GM18951 (cell line): Measurements from ENCODE around the gene TMEM239.
"Not testable (repeated sequence)": the region's sequence is repeated elsewhere in the genome, so short reads cannot be mapped to it uniquely, and the experiment has no call there.

Experiments used
- POLR2A ChIP-seq: IDR thresholded peaks from 4 replicates; pipeline ENCODE4 v1.6.1; 2011; ENCODE audit warnings: mild to moderate bottlenecking; ENCODE audit not compliant: insufficient read length, insufficient read depth; ENCODE audit errors: extremely low read depth
- in situ Hi-C: fragments of 300-500 bp; cut with MboI; formaldehyde crosslinking; loops from one replicate; pipeline ENCODE4 v1.12.0; 2022; ENCODE audit warnings: low sequenced_read_pairs, mixed read lengths, inconsistent platforms; ENCODE audit not compliant: unreplicated experiment

Gene TMEM239

GRCh38 chr20:2816030-2816582 lies at the start of gene TMEM239:
TSS of gene TMEM239 (plus strand) at chr20:2816364. CDS start at chr20:2816555, 191 bp downstream.
- in situ Hi-C loops: no loop called here
- no peak for TF ChIP-seq POLR2A

GRCh38 chr20:2767768-2768631 lies 48.2 kb upstream of the TMEM239 start:
- in situ Hi-C loops: no loop called here
- TF ChIP-seq POLR2A: no peak

GRCh38 chr20:2768632-2769015 lies 47.5 kb upstream of the TMEM239 start:
- in situ Hi-C loops: no loop called here
- TF ChIP-seq POLR2A: no peak

GRCh38 chr20:2770091-2770490 lies 46.1 kb upstream of the TMEM239 start:
- in situ Hi-C loops: not testable (repeated sequence)

- in situ Hi-C loops: no loop called here
- TF ChIP-seq POLR2A: no peak
These were observed 44.5 kb upstream of the TMEM239 start for GRCh38 chr20:2771631-2772080.

GRCh38 chr20:2773812-2774211 lies 42.4 kb upstream of the TMEM239 start:
- TF ChIP-seq POLR2A: no peak
- in situ Hi-C loops: no loop called here

- no peak for TF ChIP-seq POLR2A
- in situ Hi-C loops: no loop called here
These were observed 41.0 kb upstream of the TMEM239 start for GRCh38 chr20:2775139-2775538.

- in situ Hi-C loops: no loop called here
- no peak for TF ChIP-seq POLR2A
These were observed 37.4 kb upstream of the TMEM239 start for GRCh38 chr20:2778602-2779321.

GRCh38 chr20:2780948-2781347 lies 35.2 kb upstream of the TMEM239 start:
- in situ Hi-C loops: no loop called here
- TF ChIP-seq POLR2A: no peak

GRCh38 chr20:2783908-2784566 lies 32.1 kb upstream of the TMEM239 start:
- in situ Hi-C loops: no loop called here
- TF ChIP-seq POLR2A: no peak

GRCh38 chr20:2793471-2793870 lies 22.7 kb upstream of the TMEM239 start:
- no peak for TF ChIP-seq POLR2A
- in situ Hi-C loops: no loop called here

GRCh38 chr20:2794202-2794748 lies 21.9 kb upstream of the TMEM239 start:
- TF ChIP-seq POLR2A: no peak
- in situ Hi-C loops: no loop called here
